ENCODE results near the gene PRM1. TPM values are rescaled to one million over a fixed set of nuclear protein-coding genes. Genes with fewer than 3 reads are reported as not detected.

Gene PRM1
- total and polyA plus RNA-seq, 2 of the 13 experiments (the other 11 are each of a cell fraction or from before 2014, with no cell fraction given): not detected

- TF ChIP-seq ZNF720 (CRISPR knock-in tag; IDR thresholded peaks at IDR 0.05) (no peak), TEAD3 (CRISPR knock-in tag; optimal IDR thresholded peaks at IDR 0.05; ENCODE audit: borderline replicate concordance) (peak; percentile 23), PHF20 (CRISPR knock-in tag; IDR thresholded peaks at IDR 0.05) (no peak), HCFC1 (IDR thresholded peaks at IDR 0.05; ENCODE audit: low read depth, low read length) (no peak), HOXA5 (CRISPR knock-in tag; IDR thresholded peaks at IDR 0.05) (no peak), ZNF354B (CRISPR knock-in tag; IDR thresholded peaks at IDR 0.05) (no peak), ZNF280B (CRISPR knock-in tag; IDR thresholded peaks at IDR 0.05; ENCODE audit: borderline replicate concordance) (no peak), SKI (IDR thresholded peaks at IDR 0.05; ENCODE audit: partially characterized antibody) (no peak), POLR2G (IDR thresholded peaks at IDR 0.05; ENCODE audit: low read depth, low read length) (no peak), FOSL2 (CRISPR knock-in tag; IDR thresholded peaks at IDR 0.05) (no peak), ZNF441 (CRISPR knock-in tag; IDR thresholded peaks at IDR 0.05; ENCODE audit: borderline replicate concordance) (no peak), ARID4A (CRISPR knock-in tag; IDR thresholded peaks at IDR 0.05; ENCODE audit: borderline replicate concordance) (no peak), SMAD3 (CRISPR knock-in tag; IDR thresholded peaks at IDR 0.05) (0 out of 2 replicates have a peak, but pooled peaks have one; percentile 11), ZNF605 (CRISPR knock-in tag; IDR thresholded peaks at IDR 0.05) (0 out of 2 replicates have a peak, but pooled peaks have one; percentile 58), TEAD2 (CRISPR knock-in tag; IDR thresholded peaks at IDR 0.05) (no peak)
- TF ChIP-seq, protein P1, sequence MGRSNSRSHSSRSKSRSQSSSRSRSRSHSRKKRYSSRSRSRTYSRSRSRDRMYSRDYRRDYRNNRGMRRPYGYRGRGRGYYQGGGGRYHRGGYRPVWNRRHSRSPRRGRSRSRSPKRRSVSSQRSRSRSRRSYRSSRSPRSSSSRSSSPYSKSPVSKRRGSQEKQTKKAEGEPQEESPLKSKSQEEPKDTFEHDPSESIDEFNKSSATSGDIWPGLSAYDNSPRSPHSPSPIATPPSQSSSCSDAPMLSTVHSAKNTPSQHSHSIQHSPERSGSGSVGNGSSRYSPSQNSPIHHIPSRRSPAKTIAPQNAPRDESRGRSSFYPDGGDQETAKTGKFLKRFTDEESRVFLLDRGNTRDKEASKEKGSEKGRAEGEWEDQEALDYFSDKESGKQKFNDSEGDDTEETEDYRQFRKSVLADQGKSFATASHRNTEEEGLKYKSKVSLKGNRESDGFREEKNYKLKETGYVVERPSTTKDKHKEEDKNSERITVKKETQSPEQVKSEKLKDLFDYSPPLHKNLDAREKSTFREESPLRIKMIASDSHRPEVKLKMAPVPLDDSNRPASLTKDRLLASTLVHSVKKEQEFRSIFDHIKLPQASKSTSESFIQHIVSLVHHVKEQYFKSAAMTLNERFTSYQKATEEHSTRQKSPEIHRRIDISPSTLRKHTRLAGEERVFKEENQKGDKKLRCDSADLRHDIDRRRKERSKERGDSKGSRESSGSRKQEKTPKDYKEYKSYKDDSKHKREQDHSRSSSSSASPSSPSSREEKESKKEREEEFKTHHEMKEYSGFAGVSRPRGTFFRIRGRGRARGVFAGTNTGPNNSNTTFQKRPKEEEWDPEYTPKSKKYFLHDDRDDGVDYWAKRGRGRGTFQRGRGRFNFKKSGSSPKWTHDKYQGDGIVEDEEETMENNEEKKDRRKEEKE (IDR thresholded peaks at IDR 0.05): no peak
- TF ChIP-seq, protein P2, sequence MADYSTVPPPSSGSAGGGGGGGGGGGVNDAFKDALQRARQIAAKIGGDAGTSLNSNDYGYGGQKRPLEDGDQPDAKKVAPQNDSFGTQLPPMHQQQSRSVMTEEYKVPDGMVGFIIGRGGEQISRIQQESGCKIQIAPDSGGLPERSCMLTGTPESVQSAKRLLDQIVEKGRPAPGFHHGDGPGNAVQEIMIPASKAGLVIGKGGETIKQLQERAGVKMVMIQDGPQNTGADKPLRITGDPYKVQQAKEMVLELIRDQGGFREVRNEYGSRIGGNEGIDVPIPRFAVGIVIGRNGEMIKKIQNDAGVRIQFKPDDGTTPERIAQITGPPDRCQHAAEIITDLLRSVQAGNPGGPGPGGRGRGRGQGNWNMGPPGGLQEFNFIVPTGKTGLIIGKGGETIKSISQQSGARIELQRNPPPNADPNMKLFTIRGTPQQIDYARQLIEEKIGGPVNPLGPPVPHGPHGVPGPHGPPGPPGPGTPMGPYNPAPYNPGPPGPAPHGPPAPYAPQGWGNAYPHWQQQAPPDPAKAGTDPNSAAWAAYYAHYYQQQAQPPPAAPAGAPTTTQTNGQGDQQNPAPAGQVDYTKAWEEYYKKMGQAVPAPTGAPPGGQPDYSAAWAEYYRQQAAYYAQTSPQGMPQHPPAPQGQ (CRISPR knock-in tag; IDR thresholded peaks at IDR 0.05; ENCODE audit: borderline replicate concordance): no peak
Measured at GRCh38 chr16:11303405-11304138, 22.4 kb upstream of the PRM1 start (continued).
